H1 (cell line): ENCODE results near the gene IL6ST. TPM values are rescaled to one million over a fixed set of nuclear protein-coding genes. Genes with fewer than 3 reads are reported as not detected.

Experiments
- CTCF ChIA-PET: fragments of 300-600 bp; sonication (Branson Sonifier 250); formaldehyde crosslinking; loops from one replicate; lab custom pipeline; 2021; ENCODE audit not compliant: partially characterized antibody; lab: Charles Lee
- POLR2A ChIA-PET: fragments of 300-600 bp; sonication (Branson Sonifier 250); formaldehyde crosslinking; loops from one replicate; lab custom pipeline; 2021; ENCODE audit warnings: inconsistent platforms; ENCODE audit not compliant: partially characterized antibody; lab: Charles Lee
- DNase-seq, 2 experiments: peaks; one replicate each; pipeline versions ENCODE4 v3.0.0 to v3.0.0-alpha.2; 2010 to 2022; ENCODE audit warnings: low spot score in 2 of 2, low read depth in 1 of 2, mixed read lengths in 1 of 2
- FAIRE-seq: peaks from 2 replicates; lab custom pipeline; 2011; peaks lifted over from hg19 to GRCh38; lab: Jason Lieb, UNC
- H2AFZ ChIP-seq: 2 replicates; pipeline ENCODE4 v1.8.1; 2012; ENCODE audit warnings: low read length, inconsistent platforms
- H2AK5ac ChIP-seq: 2 replicates; pipeline ENCODE4 v1.6.1; 2013; ENCODE audit warnings: low read depth, low read length
- H2BK120ac ChIP-seq: replicated peaks from 2 replicates; pipeline ENCODE3; 2013; ENCODE audit warnings: low read depth, low read length, inconsistent platforms
- H2BK12ac ChIP-seq: 2 replicates; pipeline ENCODE4 v1.6.1; 2013; ENCODE audit warnings: low read depth, low read length
- H2BK15ac ChIP-seq: 2 replicates; pipeline ENCODE4 v1.6.1; 2013; ENCODE audit warnings: low read length
- H2BK20ac ChIP-seq: 2 replicates; pipeline ENCODE4 v1.6.1; 2013; ENCODE audit warnings: low read length
- H2BK5ac ChIP-seq: 2 replicates; pipeline ENCODE4 v1.6.1; 2013; ENCODE audit warnings: low read depth, low read length
- H3K14ac ChIP-seq: 2 replicates; pipeline ENCODE4 v1.6.1; 2013; ENCODE audit warnings: inconsistent platforms; ENCODE audit not compliant: insufficient read length
- H3K18ac ChIP-seq: 2 replicates; pipeline ENCODE4 v1.6.1; 2013; ENCODE audit warnings: low read length; ENCODE audit errors: extremely low read depth
- H3K23ac ChIP-seq: 2 replicates; pipeline ENCODE4 v1.6.1; 2013; ENCODE audit warnings: inconsistent platforms; ENCODE audit not compliant: insufficient read length
- H3K23me2 ChIP-seq: 2 replicates; pipeline ENCODE4 v1.6.1; 2013; ENCODE audit warnings: low read depth, low read length
- H3K27ac ChIP-seq: 2 replicates; pipeline ENCODE4 v1.6.1; 2011; ENCODE audit warnings: low read depth, low read length, inconsistent platforms
- H3K27me3 ChIP-seq, 4 experiments: replicated peaks in 1 of 4; 1 replicate in 1 of 4; 2 replicates in 3 of 4; pipeline versions ENCODE4 v1.6.1 to v1.8.1; 2011 to 2013; ENCODE audit warnings: low read length in 3 of 4, mild to moderate bottlenecking in 3 of 4, inconsistent platforms in 2 of 4, mixed read lengths in 2 of 4, moderate library complexity in 1 of 4; ENCODE audit not compliant: control insufficient read depth in 3 of 4, insufficient read depth in 3 of 4; ENCODE audit errors: extremely low read depth in 1 of 4
- H3K36me3 ChIP-seq, 4 experiments: 2 replicates each; pipeline versions ENCODE4 v1.6.1 to v1.8.1; 2011 to 2013; ENCODE audit warnings: mild to moderate bottlenecking in 4 of 4, low read length in 3 of 4, moderate library complexity in 2 of 4, control low read depth in 1 of 4, inconsistent platforms in 1 of 4; ENCODE audit not compliant: insufficient read depth in 4 of 4, control insufficient read depth in 2 of 4
- H3K4ac ChIP-seq: replicated peaks from 2 replicates; pipeline ENCODE3; 2013; ENCODE audit warnings: low read length, low read depth, mixed read lengths, inconsistent platforms; ENCODE audit not compliant: insufficient read length
- H3K4me1 ChIP-seq, 4 experiments: replicated peaks in 1 of 4; 1 replicate in 1 of 4; 2 replicates in 3 of 4; pipeline versions ENCODE4 v1.6.1 to v1.8.1; 2011 to 2013; ENCODE audit warnings: low read length in 3 of 4, inconsistent platforms in 2 of 4, mixed read lengths in 1 of 4; ENCODE audit not compliant: insufficient read depth in 4 of 4, control insufficient read depth in 3 of 4
- H3K4me2 ChIP-seq, 2 experiments: 2 replicates each; pipeline versions ENCODE4 v1.6.1 to v1.8.1; 2011 to 2013; ENCODE audit warnings: low read depth in 2 of 2, low read length in 2 of 2, control low read depth in 1 of 2, inconsistent platforms in 1 of 2, mild to moderate bottlenecking in 1 of 2; ENCODE audit not compliant: insufficient read depth in 1 of 2
- H3K4me3 ChIP-seq, 4 experiments: fragments of 200-600, 300-600 bp in 1 of 4; sonication (generic), shearing (Covaris generic), sonication (Bioruptor Twin) in 1 of 4; 2 replicates each; pipeline versions ENCODE4 v1.5.1 to v1.8.1; 2011 to 2016; ENCODE audit warnings: low read length in 4 of 4, low read depth in 3 of 4, control low read depth in 2 of 4, inconsistent platforms in 2 of 4, mild to moderate bottlenecking in 2 of 4, mixed read lengths in 1 of 4, moderate library complexity in 1 of 4; ENCODE audit not compliant: insufficient read depth in 2 of 4; ENCODE audit errors: extremely low read depth in 1 of 4
- H3K56ac ChIP-seq: replicated peaks from 2 replicates; pipeline ENCODE3; 2013; ENCODE audit warnings: low read depth, mild to moderate bottlenecking, mixed read lengths, low read length, inconsistent platforms; ENCODE audit not compliant: insufficient read length
- H3K79me1 ChIP-seq: 2 replicates; pipeline ENCODE4 v1.6.1; 2013; ENCODE audit warnings: low read depth, low read length, control low read depth
- H3K79me2 ChIP-seq, 2 experiments: 2 replicates each; pipeline versions ENCODE4 v1.6.1 to v1.8.1; 2012 to 2013; ENCODE audit warnings: low read length in 2 of 2, mild to moderate bottlenecking in 2 of 2, inconsistent platforms in 1 of 2; ENCODE audit not compliant: insufficient read depth in 2 of 2, control insufficient read depth in 1 of 2
- H3K9ac ChIP-seq, 4 experiments: replicated peaks in 1 of 4; 1 replicate in 1 of 4; 2 replicates in 3 of 4; pipeline versions ENCODE4 v1.6.1 to v1.8.1; 2011 to 2013; ENCODE audit warnings: low read depth in 3 of 4, low read length in 3 of 4, control low read depth in 2 of 4, mild to moderate bottlenecking in 2 of 4, moderate library complexity in 2 of 4, inconsistent platforms in 1 of 4; ENCODE audit errors: extremely low read depth in 1 of 4
- H3K9me3 ChIP-seq, 2 experiments: 2 replicates each; pipeline versions ENCODE4 v1.6.1 to v1.8.1; 2012 to 2013; ENCODE audit warnings: mild to moderate bottlenecking in 2 of 2, moderate library complexity in 2 of 2, control low read depth in 1 of 2, inconsistent platforms in 1 of 2, low read depth in 1 of 2, low read length in 1 of 2, mixed read lengths in 1 of 2; ENCODE audit not compliant: insufficient read depth in 2 of 2
- H4K20me1 ChIP-seq, 2 experiments: replicated peaks in 1 of 2; 2 replicates each; pipeline versions ENCODE3 to v1.8.1; 2011 to 2013; ENCODE audit warnings: inconsistent platforms in 2 of 2, low read length in 2 of 2, mild to moderate bottlenecking in 1 of 2; ENCODE audit not compliant: insufficient read depth in 2 of 2, control insufficient read depth in 1 of 2
- H4K5ac ChIP-seq: 2 replicates; pipeline ENCODE4 v1.6.1; 2013; ENCODE audit warnings: low read length, low read depth, mixed read lengths, inconsistent platforms; ENCODE audit not compliant: insufficient read length
- H4K8ac ChIP-seq: 2 replicates; pipeline ENCODE4 v1.8.0; 2013; ENCODE audit warnings: mild to moderate bottlenecking, moderate library complexity, low read length, inconsistent platforms; ENCODE audit not compliant: insufficient read depth; ENCODE audit errors: extremely low read depth
- H4K91ac ChIP-seq: replicated peaks from 2 replicates; pipeline ENCODE3; 2013; ENCODE audit warnings: low read length, mixed read lengths, inconsistent platforms; ENCODE audit not compliant: insufficient read length
- CHD2 ChIP-seq: IDR thresholded peaks from 2 replicates; pipeline ENCODE4 v1.6.1; 2012; ENCODE audit warnings: low read length, improper control_type of control experiment
- RAD21 ChIP-seq, 2 experiments: IDR thresholded peaks in 1 of 2; conservative IDR thresholded peaks in 1 of 2; 2 replicates each; pipeline ENCODE4 v1.6.1; 2011; ENCODE audit warnings: low read depth in 2 of 2, low read length in 2 of 2, improper control_type of control experiment in 1 of 2, inconsistent platforms in 1 of 2, mild to moderate bottlenecking in 1 of 2, moderate library complexity in 1 of 2
- WGBS, 2 experiments: shearing (Covaris generic) in 1 of 2; methylation state at CpG; one replicate each; pipeline versions ENCODE4 v1.1.6 to v1.1.7; 2013 to 2015; ENCODE audit warnings: low lambda C conversion rate in 2 of 2, mixed read lengths in 2 of 2, inconsistent platforms in 1 of 2, low coverage in 1 of 2, missing lambda C conversion rate in 1 of 2; ENCODE audit not compliant: insufficient replicate concordance in 2 of 2, insufficient coverage in 1 of 2, insufficient read length in 1 of 2; ENCODE audit errors: extremely low coverage in 1 of 2, missing lambda C conversion rate in 1 of 2; 5-methylcytosine and 5-hydroxymethylcytosine counted together
- polyA plus RNA-seq, 7 experiments: library from polyadenylated mRNA; depleted of rRNA in 3 of 7; stranded (reverse) in 5 of 7; unstranded in 2 of 7; fragments of >200 nt in 5 of 7; fragments of 200-250 nt in 2 of 7; gene quantifications; 1 replicate in 5 of 7; 2 replicates in 1 of 7; 4 replicates in 1 of 7; pipeline versions ENCODE4 v1.2.1 to v1.2.3, GENCODE V29; 2011 to 2013; ENCODE audit warnings: missing spikeins in 2 of 7, mixed read lengths in 2 of 7
- total RNA-seq: library from RNA; stranded (reverse); fragmentation: NEBNext Ultra II Directional; extraction: Animal tissue kit (Norgen Biotek cat#: 25700); gene quantifications from 2 replicates; pipeline ENCODE4 v1.2.1, GENCODE V29; 2021
- TF ChIP-seq, protein P1 (sequence below), 3 experiments: IDR thresholded peaks; 1 replicate in 2 of 3; 2 replicates in 1 of 3; pipeline versions ENCODE4 v1.5.1 to v1.6.1; 2011; ENCODE audit warnings: low read length in 3 of 3, mild to moderate bottlenecking in 3 of 3, inconsistent platforms in 2 of 3, low read depth in 1 of 3, moderate library complexity in 1 of 3; ENCODE audit not compliant: insufficient read depth in 1 of 3; ENCODE audit errors: control extremely low read depth in 1 of 3

Gene IL6ST
- total and polyA plus RNA-seq, 2 of the 8 experiments (the other 6 are each of a cell fraction or from before 2014, with no cell fraction given), result 1.4 to 11.1 TPM

DNA sequence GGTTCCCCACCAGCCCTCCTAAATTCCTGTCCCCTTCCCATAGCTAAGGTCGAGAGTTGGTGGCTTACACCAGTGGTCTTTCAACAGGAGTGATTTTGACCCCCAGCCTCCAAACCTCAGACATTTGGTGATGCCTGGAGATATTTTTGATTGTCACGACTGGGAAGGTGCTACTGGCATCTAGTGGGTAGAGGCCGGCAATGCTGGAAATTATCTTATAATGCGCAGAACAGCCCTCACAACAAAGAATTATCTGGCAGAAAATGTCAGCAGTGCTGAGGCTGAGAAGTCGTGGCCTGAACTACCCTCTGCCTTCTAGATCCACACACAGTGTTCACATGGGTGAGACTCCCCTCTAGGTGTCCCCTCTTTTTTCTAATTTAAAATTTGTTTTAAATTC is 74.0 kb downstream of the IL6ST start:
- no peak overlapping the region for H3K18ac ChIP-seq
- H4K20me1 ChIP-seq, result no peaks in the 10 kb centered on the region
- no peaks in the 10 kb centered on the region for H3K79me2 ChIP-seq
- no peaks in the 10 kb centered on the region for H3K27me3 ChIP-seq
- H3K9ac ChIP-seq, result no peak overlapping the region
- H3K4me3 ChIP-seq, result no peak overlapping the region
- no peak overlapping the region for H4K8ac ChIP-seq
- no peak overlapping the region for H3K56ac ChIP-seq
- H3K14ac ChIP-seq, result no peak overlapping the region
- no peak overlapping the region for H3K27ac ChIP-seq
- no peak overlapping the region for H2BK12ac ChIP-seq
- H4K91ac ChIP-seq, result no peak overlapping the region
- H3K4ac ChIP-seq, result no peak overlapping the region
- H3K23ac ChIP-seq, result no peak overlapping the region
- no peak overlapping the region for H3K4me2 ChIP-seq
- H2AFZ ChIP-seq, result no peak overlapping the region
- ChIA-PET CTCF (interaction anchor here (0.7 to 2.3 kb wide), 2 partner anchors 15 to 515 kb away, joined by 3 to 8 read pairs; no protein-coding TSS in a partner anchor), POLR2A (no interaction called here)
- H4K5ac ChIP-seq, result no peak overlapping the region
- no peaks in the 10 kb centered on the region for H3K36me3 ChIP-seq
- no peaks in the 10 kb centered on the region; a peak in 1 of 7 replicates for H3K4me1 ChIP-seq
- H3K23me2 ChIP-seq, result no peaks in the 10 kb centered on the region
- H2AK5ac ChIP-seq, result no peak overlapping the region
- WGBS, 2 experiments, result 77% methylated on average over 5 of the region's 5 CpGs; no CpG with 5 or more reads in 1 of the 2 experiments
- H3K79me1 ChIP-seq, result no peaks in the 10 kb centered on the region; the same call in 1 of the 2 replicates
- no peak overlapping the region for H2BK15ac ChIP-seq
- FAIRE-seq, result no peak
- peak in 1 of 2 experiments; percentile 37 for DNase-seq
- H3K9me3 ChIP-seq, result no peaks in the 10 kb centered on the region
- H2BK120ac ChIP-seq, result no peak overlapping the region
- H2BK20ac ChIP-seq, result no peak overlapping the region
- H2BK5ac ChIP-seq, result no peak overlapping the region
- TF ChIP-seq RAD21 (IDR thresholded peaks at IDR 0.05 in 1 of 2, conservative IDR thresholded peaks at IDR 0.05 in 1 of 2; ENCODE audit: low read depth in 2 of 2, low read length in 2 of 2) (peak; percentile 65 to 73), CHD2 (no peak)
- TF ChIP-seq, protein P1, sequence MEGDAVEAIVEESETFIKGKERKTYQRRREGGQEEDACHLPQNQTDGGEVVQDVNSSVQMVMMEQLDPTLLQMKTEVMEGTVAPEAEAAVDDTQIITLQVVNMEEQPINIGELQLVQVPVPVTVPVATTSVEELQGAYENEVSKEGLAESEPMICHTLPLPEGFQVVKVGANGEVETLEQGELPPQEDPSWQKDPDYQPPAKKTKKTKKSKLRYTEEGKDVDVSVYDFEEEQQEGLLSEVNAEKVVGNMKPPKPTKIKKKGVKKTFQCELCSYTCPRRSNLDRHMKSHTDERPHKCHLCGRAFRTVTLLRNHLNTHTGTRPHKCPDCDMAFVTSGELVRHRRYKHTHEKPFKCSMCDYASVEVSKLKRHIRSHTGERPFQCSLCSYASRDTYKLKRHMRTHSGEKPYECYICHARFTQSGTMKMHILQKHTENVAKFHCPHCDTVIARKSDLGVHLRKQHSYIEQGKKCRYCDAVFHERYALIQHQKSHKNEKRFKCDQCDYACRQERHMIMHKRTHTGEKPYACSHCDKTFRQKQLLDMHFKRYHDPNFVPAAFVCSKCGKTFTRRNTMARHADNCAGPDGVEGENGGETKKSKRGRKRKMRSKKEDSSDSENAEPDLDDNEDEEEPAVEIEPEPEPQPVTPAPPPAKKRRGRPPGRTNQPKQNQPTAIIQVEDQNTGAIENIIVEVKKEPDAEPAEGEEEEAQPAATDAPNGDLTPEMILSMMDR (IDR thresholded peaks at IDR 0.05; ENCODE audit: control extremely low read depth in 1 of 3, insufficient read depth in 1 of 3, low read depth in 1 of 3, low read length in 3 of 3), result peak in 2 of 3 experiments; percentile 30 to 31; a peak in 3 of 4 replicates
